Adrenal gland (tissue), 5 donors: ENCODE results near the gene GRAMD2A.

Experiments used
- CTCF ChIP-seq, 6 experiments: fragments of 450-650 bp in 4 of 6; fragments of 200-600 bp in 2 of 6; sonication (generic) in 1 of 6; IDR thresholded peaks; 1 replicate in 5 of 6; 2 replicates in 1 of 6; pipeline versions ENCODE4 v1.5.1 to v1.8.0; 2016 to 2021; ENCODE audit warnings: antibody characterized with exemption in 6 of 6, mild to moderate bottlenecking in 2 of 6, moderate library complexity in 1 of 6
- POLR2A ChIP-seq, 2 donors: fragments of 450-650 bp; IDR thresholded peaks; one replicate each; pipeline ENCODE4 v1.6.1; 2017; ENCODE audit warnings: antibody characterized with exemption in 2 of 2, mild to moderate bottlenecking in 2 of 2, moderate library complexity in 1 of 2
- donor health status: DM: no; HTN: no; CAD: no.

GRCh38 chr15:72180761-72181324 lies 16.7 kb downstream of the GRAMD2A start:
- TF ChIP-seq CTCF (IDR thresholded peaks at IDR 0.05) (no peak), POLR2A (IDR thresholded peaks at IDR 0.05) (no peak)
